ENCODE measurements around the gene ZBED1.
"Not testable (repeated sequence)": the region's sequence is repeated elsewhere in the genome, so short reads cannot be mapped to it uniquely, and the experiment has no call there.

Gene ZBED1

GRCh38 chrX:2473064-2473463, 27.7 kb downstream of the ZBED1 start:
- not testable (repeated sequence) for DNase-seq

GRCh38 chrX:2471641-2472040, 29.1 kb downstream of the ZBED1 start:
- DNase-seq = no peak

- DNase-seq = not testable (repeated sequence)
These were observed 29.6 kb downstream of the ZBED1 start for GRCh38 chrX:2471126-2471525.

- DNase-seq = not testable (repeated sequence)
These were observed 30.9 kb downstream of the ZBED1 start for GRCh38 chrX:2469852-2470251.

- DNase-seq = no peak
These were observed 31.5 kb downstream of the ZBED1 start for GRCh38 chrX:2469196-2469685.

- no peak for DNase-seq
These were observed 32.2 kb downstream of the ZBED1 start for GRCh38 chrX:2468261-2469195.

GRCh38 chrX:2466876-2467656, 33.7 kb downstream of the ZBED1 start:
- no peak for DNase-seq

GRCh38 chrX:2464677-2465166, 36.1 kb downstream of the ZBED1 start:
- no peak for DNase-seq

GRCh38 chrX:2463973-2464676, 36.7 kb downstream of the ZBED1 start:
- DNase-seq = no peak

GRCh38 chrX:2463481-2463880, 37.3 kb downstream of the ZBED1 start:
- DNase-seq = not testable (repeated sequence)

- DNase-seq = no peak
These were observed 38.0 kb downstream of the ZBED1 start for GRCh38 chrX:2462780-2463179.

GRCh38 chrX:2462074-2462473, 38.7 kb downstream of the ZBED1 start:
- no peak for DNase-seq

GRCh38 chrX:2461711-2462016, 39.1 kb downstream of the ZBED1 start:
- no peak for DNase-seq

GRCh38 chrX:2460821-2461710, 39.7 kb downstream of the ZBED1 start:
- not testable (repeated sequence) for DNase-seq

- DNase-seq = not testable (repeated sequence)
These were observed 40.7 kb downstream of the ZBED1 start for GRCh38 chrX:2460048-2460447.

GRCh38 chrX:2458309-2458708, 42.5 kb downstream of the ZBED1 start:
- DNase-seq = no peak

GRCh38 chrX:2457289-2458133, 43.3 kb downstream of the ZBED1 start:
- DNase-seq = no peak

- DNase-seq = not testable (repeated sequence)
These were observed 44.7 kb downstream of the ZBED1 start for GRCh38 chrX:2456091-2456490.

- DNase-seq = not testable (repeated sequence)
These were observed 46.2 kb downstream of the ZBED1 start for GRCh38 chrX:2454620-2455019.

- no peak for DNase-seq
These were observed 48.0 kb downstream of the ZBED1 start for GRCh38 chrX:2452799-2453198.

- DNase-seq = no peak
These were observed 48.4 kb downstream of the ZBED1 start for GRCh38 chrX:2452317-2452784.
